Lung microvascular endothelial cell (primary cell): Measurements from ENCODE around the gene CMTM7. TPM values are rescaled to one million over a fixed set of nuclear protein-coding genes. Genes with fewer than 3 reads are reported as not detected.
"Not testable (repeated sequence)": the region's sequence is repeated elsewhere in the genome, so short reads cannot be mapped to it uniquely, and the experiment has no call there.

ENCODE experiments used
- DNase-seq, 2 donors: peaks; one replicate each; pipeline versions ENCODE4 v3.0.0 to v3.0.0-alpha.2; 2010; ENCODE audit warnings: low read depth in 2 of 2
- total RNA-seq: library from RNA; depleted of rRNA; stranded (reverse); fragments of >200 nt; gene quantifications from 2 replicates; pipeline ENCODE4 v1.2.1, GENCODE V29; 2014

Gene CMTM7
- total RNA-seq, 1 donor from 2014 or later = 24.6 TPM

- no peak for DNase-seq
These were observed 67.8 kb downstream of the CMTM7 start for GRCh38 chr3:32459450-32459849.

DNA sequence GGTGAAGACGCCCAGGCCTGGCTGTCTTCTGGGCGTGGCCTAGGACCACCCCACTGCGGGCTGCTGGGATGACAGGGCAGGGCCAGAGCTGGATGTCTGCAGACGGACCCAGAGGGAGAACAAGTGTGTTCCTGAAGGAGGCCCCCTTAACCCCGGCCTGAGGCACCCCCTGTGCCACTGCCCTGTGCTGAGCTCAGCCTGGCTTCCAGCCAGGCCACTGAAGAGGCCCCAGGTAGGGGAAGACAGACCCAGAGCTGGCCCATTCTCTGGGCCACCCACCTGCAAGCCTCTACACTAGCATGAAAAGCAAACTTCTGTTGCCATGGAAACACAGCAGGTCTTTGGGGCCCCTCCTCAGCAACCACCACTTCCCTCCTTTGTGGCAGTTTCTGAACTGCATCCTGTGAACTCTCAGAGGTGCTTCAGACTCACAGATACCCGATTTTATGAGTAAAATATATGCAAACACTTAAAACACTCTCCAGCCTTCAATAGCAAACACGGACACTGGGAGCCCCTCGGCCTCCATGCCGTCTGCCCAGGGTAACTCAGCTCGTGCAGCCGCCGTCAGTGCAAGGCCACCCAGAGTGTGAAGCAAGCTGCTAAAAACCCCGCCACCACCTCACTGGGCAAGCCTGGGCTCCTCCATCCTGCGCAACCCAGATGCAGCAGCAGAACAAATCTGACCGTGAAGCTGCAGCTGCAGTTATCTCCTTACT, 68.5 kb downstream of the CMTM7 start:
- no peak for DNase-seq

GRCh38 chr3:32460817-32461496, 69.3 kb downstream of the CMTM7 start:
- not testable (repeated sequence) for DNase-seq

GRCh38 chr3:32462191-32462986, 70.7 kb downstream of the CMTM7 start:
- DNase-seq = peak; percentile 38 to 68

- not testable (repeated sequence) for DNase-seq
These were observed 71.8 kb downstream of the CMTM7 start for GRCh38 chr3:32463415-32463814.

DNA sequence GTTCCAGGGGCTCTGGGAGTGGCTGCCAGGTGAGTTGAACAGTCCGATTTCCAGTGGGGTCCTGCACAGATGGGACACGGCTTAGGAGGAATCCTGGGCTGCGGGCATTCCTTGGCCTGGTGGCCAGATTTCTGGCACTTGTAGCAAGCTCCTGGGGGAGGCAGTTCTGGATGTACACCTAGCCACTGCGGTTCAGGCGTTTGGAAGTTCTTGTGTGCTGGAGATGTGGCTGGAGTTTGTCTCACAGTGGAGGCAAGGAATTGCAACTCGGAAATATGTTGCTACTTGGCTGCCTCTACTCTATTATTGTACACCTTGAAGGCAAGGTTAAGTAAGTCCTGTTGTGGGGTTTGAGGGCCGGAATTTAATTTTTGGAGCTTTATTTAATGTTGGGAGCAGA, 73.1 kb downstream of the CMTM7 start:
- DNase-seq = not testable (repeated sequence)

- not testable (repeated sequence) for DNase-seq
These were observed 75.2 kb downstream of the CMTM7 start for GRCh38 chr3:32466808-32467207.

GRCh38 chr3:32467333-32468070, 75.8 kb downstream of the CMTM7 start:
- DNase-seq = peak; percentile 80 to 95

GRCh38 chr3:32469151-32469874, 77.7 kb downstream of the CMTM7 start:
- DNase-seq = peak in 1 of 2 donors; percentile 42

DNA sequence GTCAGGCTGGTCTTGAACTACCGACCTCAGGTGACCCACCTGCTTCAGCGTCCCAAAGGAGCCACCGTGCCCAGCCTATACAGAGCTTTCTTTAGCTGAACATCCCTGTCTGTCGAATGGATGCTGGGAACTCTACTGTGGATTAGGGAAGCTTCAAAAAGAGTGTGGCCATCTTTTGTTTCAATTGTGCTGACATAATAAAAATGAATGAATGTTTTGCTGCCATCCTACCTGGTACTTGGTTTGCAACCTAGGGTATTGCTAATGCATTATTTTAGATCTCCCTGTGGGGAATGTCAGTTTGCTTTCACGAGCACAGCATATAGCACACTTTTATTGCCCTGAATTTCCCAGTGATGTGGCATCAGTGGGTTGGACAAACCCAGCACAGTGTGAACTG, 78.7 kb downstream of the CMTM7 start:
- DNase-seq = no peak

- no peak for DNase-seq
These were observed 79.6 kb downstream of the CMTM7 start for GRCh38 chr3:32471246-32471645.

DNA sequence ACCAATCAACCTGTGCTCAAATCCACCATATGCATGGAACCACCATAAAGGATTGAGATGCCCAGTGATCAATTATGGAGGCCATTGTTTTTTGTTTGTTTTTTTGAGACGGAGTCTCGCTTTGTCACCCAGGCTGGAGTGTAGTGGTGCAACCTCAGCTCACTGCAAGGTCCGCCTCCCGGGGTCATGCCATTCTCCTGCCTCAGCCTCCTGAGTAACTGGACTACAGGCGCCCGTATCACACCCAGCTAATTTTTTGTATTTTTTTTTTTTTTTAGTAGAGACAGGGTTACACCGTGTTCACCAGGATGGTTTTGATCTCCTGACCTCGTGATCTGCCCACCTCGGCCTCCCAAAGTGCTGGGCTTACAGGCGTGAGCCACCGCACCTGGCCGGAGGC, 80.5 kb downstream of the CMTM7 start:
- not testable (repeated sequence) for DNase-seq

GRCh38 chr3:32474201-32474600, 82.5 kb downstream of the CMTM7 start:
- DNase-seq = no peak

- no peak for DNase-seq
These were observed 89.0 kb downstream of the CMTM7 start for GRCh38 chr3:32480604-32481003.

- no peak for DNase-seq
These were observed 90.4 kb downstream of the CMTM7 start for GRCh38 chr3:32481791-32482631.

DNA sequence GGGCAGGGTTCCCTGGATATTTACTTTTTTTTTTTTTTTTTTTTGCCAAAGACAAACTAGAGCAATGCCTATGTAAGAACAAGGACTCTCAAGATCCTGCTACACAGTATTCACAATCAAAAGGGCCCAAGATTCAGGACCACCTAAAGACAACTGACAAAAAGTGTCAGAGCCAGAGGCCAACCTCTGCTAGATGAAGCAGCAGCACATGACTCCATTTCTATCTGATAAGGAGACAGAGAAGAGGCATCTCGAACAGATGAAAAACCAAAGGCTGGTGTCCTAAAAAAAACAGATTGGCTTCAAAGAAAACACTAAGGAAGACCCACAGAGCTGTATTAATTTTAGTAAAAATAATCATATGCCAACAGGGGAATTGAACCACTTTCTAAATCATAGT, 91.0 kb downstream of the CMTM7 start:
- DNase-seq = no peak

DNA sequence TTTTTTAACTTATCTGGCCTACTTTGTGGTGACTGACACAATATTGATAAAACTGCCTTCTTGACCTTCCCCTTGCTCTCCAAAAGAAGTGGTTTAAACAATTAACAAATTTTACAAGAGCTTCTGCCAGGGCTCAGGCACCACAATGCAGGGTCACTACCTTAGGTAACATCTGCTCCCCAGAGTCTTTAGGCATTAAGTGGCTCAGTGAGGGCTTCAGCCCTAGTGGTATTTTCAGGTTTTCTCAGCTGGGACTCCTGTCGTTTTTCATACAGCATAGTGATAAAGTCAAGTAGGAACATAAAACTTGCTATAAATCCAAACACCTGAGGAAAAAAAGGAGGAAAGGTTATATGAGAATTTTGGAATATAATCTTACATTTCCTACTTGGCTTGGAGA, 92.1 kb downstream of the CMTM7 start:
- DNase-seq = no peak

DNA sequence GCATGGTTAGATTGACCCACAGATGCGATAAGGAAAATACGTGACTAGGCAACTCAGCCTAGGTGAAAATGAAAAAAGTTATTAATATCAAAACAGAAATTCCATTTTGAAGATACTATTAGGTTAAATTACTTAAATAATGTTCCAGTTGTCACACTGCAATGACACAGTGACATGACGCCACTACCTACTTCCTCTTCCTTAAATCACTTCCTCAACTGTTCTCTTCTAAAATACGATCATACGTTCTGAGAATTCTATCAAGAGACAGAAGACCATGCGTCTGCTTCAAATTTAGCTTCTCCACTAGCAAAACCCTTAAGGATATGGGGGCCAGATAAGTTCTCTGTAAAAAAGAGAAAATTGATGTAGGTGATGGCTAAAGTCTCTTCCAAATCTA, 92.8 kb downstream of the CMTM7 start:
- no peak for DNase-seq

DNA sequence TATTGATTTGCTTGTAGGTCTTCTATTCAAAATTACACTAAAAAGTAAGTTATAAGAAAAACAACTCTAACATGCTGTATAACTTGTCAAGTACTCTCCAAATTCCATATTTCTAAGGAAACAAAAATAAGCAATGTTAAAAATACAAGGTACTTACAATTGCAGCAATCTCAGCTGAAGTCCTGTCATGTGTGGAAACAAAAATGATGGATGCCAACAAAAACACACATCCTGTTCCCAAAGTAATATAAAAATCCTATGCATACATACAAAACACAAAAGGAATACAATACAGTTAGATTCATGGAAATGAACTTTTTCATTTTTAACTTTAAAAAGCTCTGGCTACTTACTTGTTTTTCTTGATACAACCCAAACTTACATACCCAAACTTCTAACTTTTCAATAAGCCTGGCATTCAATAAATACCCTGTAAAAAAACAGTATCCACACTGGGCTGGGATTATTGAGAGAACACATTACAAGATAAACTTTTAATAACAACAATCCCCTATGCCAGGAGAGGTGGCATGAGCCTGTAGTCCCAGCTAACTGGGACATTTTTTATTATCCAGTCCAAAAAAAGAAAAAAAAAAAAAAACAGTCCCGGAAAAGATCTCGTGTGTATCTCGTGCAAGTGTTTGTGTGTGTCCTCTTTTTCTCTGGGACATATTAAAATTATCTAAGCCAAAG, 96.3 kb downstream of the CMTM7 start:
- peak; percentile 40 to 91 for DNase-seq
